Measurements from ENCODE around the gene ZNF335. TPM values are rescaled to one million over a fixed set of nuclear protein-coding genes. Genes with fewer than 3 reads are reported as not detected.

Gene ZNF335
- total RNA-seq, 1 donor from 2014 or later = 38.3 TPM

DNA sequence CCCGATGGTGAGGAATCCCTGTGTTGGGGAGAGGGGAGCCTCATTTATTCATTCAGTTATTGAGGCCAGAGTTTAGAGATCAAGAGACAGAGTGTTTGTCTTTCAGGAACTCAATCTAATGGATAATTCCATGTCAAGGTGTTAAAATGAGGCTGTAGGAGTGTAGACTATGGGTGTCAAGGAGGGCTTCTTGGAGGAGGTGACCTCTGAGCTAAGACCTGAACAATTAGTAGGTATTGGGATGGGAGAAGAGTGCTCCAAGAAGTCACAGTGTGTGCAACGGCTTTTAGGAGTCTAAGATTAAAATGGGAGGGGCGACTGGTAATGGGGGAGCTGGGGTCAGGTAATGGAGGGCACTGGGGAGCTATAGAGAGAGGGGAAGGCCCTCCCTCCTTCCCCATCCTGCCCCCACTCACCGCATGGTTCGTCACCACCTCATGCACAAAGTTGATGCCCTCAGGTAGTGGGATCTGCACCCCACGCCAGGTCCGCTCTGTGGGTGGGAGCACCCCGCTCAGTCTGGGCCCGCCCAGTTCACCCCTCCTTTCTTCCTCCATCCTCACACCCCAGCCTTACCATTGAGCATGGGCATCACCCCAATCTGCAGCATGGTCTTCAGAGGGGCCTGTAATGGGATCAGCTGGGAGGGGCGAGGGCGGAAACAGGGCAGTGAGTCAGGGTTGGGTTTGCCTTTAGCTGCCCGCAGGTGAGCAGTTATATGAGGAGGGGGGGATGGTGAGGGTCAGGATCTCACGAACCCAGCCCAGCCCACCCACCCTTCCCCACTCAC is 72.8 kb downstream of the ZNF335 start:
- H3K9me3 Mint-ChIP-seq = no peaks in the 10 kb centered on the region
- DNase-seq (ENCODE audit: low spot score) = no peak
- no peaks in the 10 kb centered on the region for H3K36me3 Mint-ChIP-seq (ENCODE audit: low read depth)
- intact Hi-C loops (cut with micrococcal nuclease) = no loop called here
- H3K27ac Mint-ChIP-seq = no peak overlapping the region
- no peaks in the 10 kb centered on the region for H3K4me1 Mint-ChIP-seq (ENCODE audit: low read depth)
- H3K4me3 Mint-ChIP-seq = no peak overlapping the region
- H3K27me3 Mint-ChIP-seq (ENCODE audit: insufficient read depth) = no peaks in the 10 kb centered on the region

Other genes starting within 250 kb of the ZNF335 start
- not detected in 2 replicates for gene SPINT4, start 249.9 kb downstream of the ZNF335 start, total RNA-seq
- gene WFDC3, start 180.3 kb downstream of the ZNF335 start, total RNA-seq = not detected in 2 replicates
- gene DNTTIP1, start 180.2 kb downstream of the ZNF335 start, total RNA-seq = 35.6 and 40.1 TPM in 2 replicates
- gene UBE2C, start 159.6 kb downstream of the ZNF335 start, total RNA-seq = 114 and 118 TPM in 2 replicates
- not detected in 2 replicates for gene TNNC2, start 144.9 kb downstream of the ZNF335 start, total RNA-seq
- gene SNX21, start 138.4 kb downstream of the ZNF335 start, total RNA-seq = 0.75 and 1.1 TPM in 2 replicates
- 26.5 and 27.2 TPM in 2 replicates for gene ACOT8, start 114.8 kb downstream of the ZNF335 start, total RNA-seq
- gene ZSWIM3, start 114.6 kb downstream of the ZNF335 start, total RNA-seq = 5.8 and 6.2 TPM in 2 replicates
- gene ZSWIM1, start 91.0 kb downstream of the ZNF335 start, total RNA-seq = 7.5 and 7.8 TPM in 2 replicates
- gene SPATA25, start 84.6 kb downstream of the ZNF335 start, total RNA-seq = 0.59 and 1.1 TPM in 2 replicates
- gene NEURL2, start 81.0 kb downstream of the ZNF335 start, total RNA-seq = 1.9 and 3.4 TPM in 2 replicates
- 43.0 and 46.9 TPM in 2 replicates for gene CTSA, start 80.9 kb downstream of the ZNF335 start, total RNA-seq
- gene PLTP, start 60.0 kb downstream of the ZNF335 start, total RNA-seq = 1.5 and 1.9 TPM in 2 replicates
- gene PCIF1, start 37.5 kb downstream of the ZNF335 start, total RNA-seq = 27.9 and 28.5 TPM in 2 replicates
- gene MMP9, start 36.7 kb upstream of the ZNF335 start, total RNA-seq = 0.08 TPM in 1 of 2 replicates, not detected in the other
- 0.42 TPM in 1 of 2 replicates, not detected in the other for gene SLC12A5, start 57.0 kb upstream of the ZNF335 start, total RNA-seq
- gene NCOA5, start 117.8 kb upstream of the ZNF335 start, total RNA-seq = 30.4 and 32.9 TPM in 2 replicates
- gene CD40, start 146.1 kb upstream of the ZNF335 start, total RNA-seq = 2.0 TPM in 2 replicates

Data from activated T-helper 1 cell treated with anti-CD3 and anti-CD28 coated beads, Interleukin-12 subunit alpha, Interleukin-12 subunit beta, Interleukin-2, Interleukin-4 antibody, amounts not matched to agents 30 ng/mL and 10 ng/mL and 1 ng/mL, durations not matched to agents 14 hours and 24 hours and 36 hours (primary cell).